Fibroblast of the aortic adventitia (primary cell): ENCODE results near the gene L3MBTL4. TPM values are rescaled to one million over a fixed set of nuclear protein-coding genes. Genes with fewer than 3 reads are reported as not detected.

Experiments used
- DNase-seq: peaks from one replicate; pipeline ENCODE4 v3.0.0-alpha.2; 2010; ENCODE audit warnings: low read depth
- H3K4me3 ChIP-seq: 2 replicates; pipeline ENCODE4 v1.5.1; 2011; ENCODE audit warnings: low read depth, mild to moderate bottlenecking, control low read depth, low read length, moderate library complexity
- CTCF ChIP-seq: IDR thresholded peaks from 2 replicates; pipeline ENCODE4 v1.5.1; 2011; ENCODE audit warnings: mild to moderate bottlenecking, low read length, control low read depth, inconsistent platforms; ENCODE audit not compliant: insufficient read depth
- total RNA-seq: library from RNA; depleted of rRNA; stranded (reverse); fragments of >200 nt; gene quantifications from 2 replicates; pipeline ENCODE4 v1.2.3, GENCODE V29; 2012; ENCODE audit warnings: low replicate concordance

L3MBTL4 gene
- total RNA-seq, 1 donor = not detected

- DNase-seq = no peak
- no peak for TF ChIP-seq CTCF
- H3K4me3 ChIP-seq = no peak overlapping the region
Measured at GRCh38 chr18:6060149-6060548, 354.6 kb downstream of the L3MBTL4 start.

- no peak for TF ChIP-seq CTCF
- DNase-seq = no peak
- H3K4me3 ChIP-seq = no peak overlapping the region
Measured at GRCh38 chr18:6059551-6059950, 355.2 kb downstream of the L3MBTL4 start.

GRCh38 chr18:6058941-6059340 lies 355.8 kb downstream of the L3MBTL4 start:
- peak; percentile 54 for DNase-seq
- no peak overlapping the region for H3K4me3 ChIP-seq
- TF ChIP-seq CTCF = no peak

- no peak for TF ChIP-seq CTCF
- no peak overlapping the region for H3K4me3 ChIP-seq
- no peak for DNase-seq
Measured at GRCh38 chr18:6057604-6058003, 357.1 kb downstream of the L3MBTL4 start.

- no peak for TF ChIP-seq CTCF
- peak; percentile 61 for DNase-seq
- H3K4me3 ChIP-seq = no peak overlapping the region
Measured at GRCh38 chr18:6056171-6056910, 358.4 kb downstream of the L3MBTL4 start.

GRCh38 chr18:6055711-6056110 lies 359.0 kb downstream of the L3MBTL4 start:
- TF ChIP-seq CTCF = no peak
- no peak overlapping the region for H3K4me3 ChIP-seq
- peak; percentile 75 for DNase-seq
